HG03095 (cell line): ENCODE results near the gene CXCL14.

ENCODE experiments used
- ATAC-seq: cut with Tn5 transposase; IDR thresholded peaks from one replicate; pipeline ENCODE4 v1.9.1; 2021; ENCODE audit warnings: moderate library complexity; ENCODE audit not compliant: unreplicated experiment

CXCL14 gene

GRCh38 chr5:135596788-135597187 lies 18.0 kb upstream of the CXCL14 start:
- ATAC-seq: no peak

- ATAC-seq: no peak
Measured at GRCh38 chr5:135596157-135596763, 17.5 kb upstream of the CXCL14 start.

- no peak for ATAC-seq
Measured at GRCh38 chr5:135594416-135594960, 15.7 kb upstream of the CXCL14 start.

- ATAC-seq: no peak
Measured at GRCh38 chr5:135593886-135594285, 15.1 kb upstream of the CXCL14 start.

GRCh38 chr5:135593141-135593540 lies 14.3 kb upstream of the CXCL14 start:
- no peak for ATAC-seq

GRCh38 chr5:135592312-135593045 lies 13.7 kb upstream of the CXCL14 start:
- ATAC-seq: no peak

- ATAC-seq: no peak
Measured at GRCh38 chr5:135591277-135591676, 12.5 kb upstream of the CXCL14 start.

GRCh38 chr5:135589152-135589551 lies 10.4 kb upstream of the CXCL14 start:
- no peak for ATAC-seq

GRCh38 chr5:135587721-135588663 lies 9.2 kb upstream of the CXCL14 start:
- no peak for ATAC-seq

GRCh38 chr5:135584918-135585317 lies 6.1 kb upstream of the CXCL14 start:
- ATAC-seq: no peak

- ATAC-seq: no peak
Measured at GRCh38 chr5:135584276-135584675, 5.5 kb upstream of the CXCL14 start.

GRCh38 chr5:135582099-135582781 lies 3.4 kb upstream of the CXCL14 start:
- ATAC-seq: no peak

GRCh38 chr5:135578305-135578684 lies 496 bp downstream of the CXCL14 start:
- no peak for ATAC-seq

- ATAC-seq: no peak
Measured at GRCh38 chr5:135577421-135577820, 1.4 kb downstream of the CXCL14 start.

GRCh38 chr5:135576075-135576599 lies 2.7 kb downstream of the CXCL14 start:
- ATAC-seq: no peak

GRCh38 chr5:135574493-135574892 lies 4.3 kb downstream of the CXCL14 start:
- ATAC-seq: no peak

- ATAC-seq: no peak
Measured at GRCh38 chr5:135571902-135572301, 6.9 kb downstream of the CXCL14 start.

- no peak for ATAC-seq
Measured at GRCh38 chr5:135571066-135571609, 7.7 kb downstream of the CXCL14 start.

- no peak for ATAC-seq
Measured at GRCh38 chr5:135570453-135570764, 8.4 kb downstream of the CXCL14 start.

GRCh38 chr5:135569755-135570452 lies 8.9 kb downstream of the CXCL14 start:
- ATAC-seq: no peak
